ENCODE results near the gene SERAC1.

SERAC1 gene

DNA sequence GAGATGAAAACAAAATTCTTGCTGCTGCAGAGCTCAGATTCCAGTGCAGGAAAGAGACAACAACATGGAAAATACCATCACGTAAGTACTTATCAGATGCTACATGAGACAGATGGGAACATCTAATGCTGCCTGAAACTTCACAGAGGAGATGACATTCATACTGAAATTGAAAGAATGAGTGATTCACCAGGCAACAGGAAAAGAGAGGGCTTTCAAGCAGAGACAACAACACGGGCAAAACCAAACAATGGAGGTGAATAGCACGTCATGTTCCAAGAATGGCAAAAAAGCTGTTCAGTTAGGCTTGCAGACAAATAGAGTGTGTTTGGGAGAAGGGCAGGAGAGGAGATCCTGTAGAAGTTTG lies 39.3 kb upstream of the SERAC1 start:
- Histone ChIP-seq H3K4me3 (replicated peaks; ENCODE audit: insufficient read depth, low read length) (no peak overlapping the region), H3K27me3 (ENCODE audit: insufficient read depth, poor library complexity, severe bottlenecking) (peaks cover 8% of the 10 kb centered on the region), H3K27ac (replicated peaks) (no peak overlapping the region)
- TF ChIP-seq GABPA (IDR thresholded peaks at IDR 0.05; ENCODE audit: low read depth) (no peak), POLR2AphosphoS5 (IDR thresholded peaks at IDR 0.05; ENCODE audit: low read depth) (no peak), SPI1 (IDR thresholded peaks at IDR 0.05; ENCODE audit: borderline replicate concordance, low read depth) (no peak)
- TF ChIP-seq, protein P1, sequence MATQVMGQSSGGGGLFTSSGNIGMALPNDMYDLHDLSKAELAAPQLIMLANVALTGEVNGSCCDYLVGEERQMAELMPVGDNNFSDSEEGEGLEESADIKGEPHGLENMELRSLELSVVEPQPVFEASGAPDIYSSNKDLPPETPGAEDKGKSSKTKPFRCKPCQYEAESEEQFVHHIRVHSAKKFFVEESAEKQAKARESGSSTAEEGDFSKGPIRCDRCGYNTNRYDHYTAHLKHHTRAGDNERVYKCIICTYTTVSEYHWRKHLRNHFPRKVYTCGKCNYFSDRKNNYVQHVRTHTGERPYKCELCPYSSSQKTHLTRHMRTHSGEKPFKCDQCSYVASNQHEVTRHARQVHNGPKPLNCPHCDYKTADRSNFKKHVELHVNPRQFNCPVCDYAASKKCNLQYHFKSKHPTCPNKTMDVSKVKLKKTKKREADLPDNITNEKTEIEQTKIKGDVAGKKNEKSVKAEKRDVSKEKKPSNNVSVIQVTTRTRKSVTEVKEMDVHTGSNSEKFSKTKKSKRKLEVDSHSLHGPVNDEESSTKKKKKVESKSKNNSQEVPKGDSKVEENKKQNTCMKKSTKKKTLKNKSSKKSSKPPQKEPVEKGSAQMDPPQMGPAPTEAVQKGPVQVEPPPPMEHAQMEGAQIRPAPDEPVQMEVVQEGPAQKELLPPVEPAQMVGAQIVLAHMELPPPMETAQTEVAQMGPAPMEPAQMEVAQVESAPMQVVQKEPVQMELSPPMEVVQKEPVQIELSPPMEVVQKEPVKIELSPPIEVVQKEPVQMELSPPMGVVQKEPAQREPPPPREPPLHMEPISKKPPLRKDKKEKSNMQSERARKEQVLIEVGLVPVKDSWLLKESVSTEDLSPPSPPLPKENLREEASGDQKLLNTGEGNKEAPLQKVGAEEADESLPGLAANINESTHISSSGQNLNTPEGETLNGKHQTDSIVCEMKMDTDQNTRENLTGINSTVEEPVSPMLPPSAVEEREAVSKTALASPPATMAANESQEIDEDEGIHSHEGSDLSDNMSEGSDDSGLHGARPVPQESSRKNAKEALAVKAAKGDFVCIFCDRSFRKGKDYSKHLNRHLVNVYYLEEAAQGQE (IDR thresholded peaks at IDR 0.05; ENCODE audit: insufficient replicate concordance, low read depth): no peak
- TF ChIP-seq, protein P2, sequence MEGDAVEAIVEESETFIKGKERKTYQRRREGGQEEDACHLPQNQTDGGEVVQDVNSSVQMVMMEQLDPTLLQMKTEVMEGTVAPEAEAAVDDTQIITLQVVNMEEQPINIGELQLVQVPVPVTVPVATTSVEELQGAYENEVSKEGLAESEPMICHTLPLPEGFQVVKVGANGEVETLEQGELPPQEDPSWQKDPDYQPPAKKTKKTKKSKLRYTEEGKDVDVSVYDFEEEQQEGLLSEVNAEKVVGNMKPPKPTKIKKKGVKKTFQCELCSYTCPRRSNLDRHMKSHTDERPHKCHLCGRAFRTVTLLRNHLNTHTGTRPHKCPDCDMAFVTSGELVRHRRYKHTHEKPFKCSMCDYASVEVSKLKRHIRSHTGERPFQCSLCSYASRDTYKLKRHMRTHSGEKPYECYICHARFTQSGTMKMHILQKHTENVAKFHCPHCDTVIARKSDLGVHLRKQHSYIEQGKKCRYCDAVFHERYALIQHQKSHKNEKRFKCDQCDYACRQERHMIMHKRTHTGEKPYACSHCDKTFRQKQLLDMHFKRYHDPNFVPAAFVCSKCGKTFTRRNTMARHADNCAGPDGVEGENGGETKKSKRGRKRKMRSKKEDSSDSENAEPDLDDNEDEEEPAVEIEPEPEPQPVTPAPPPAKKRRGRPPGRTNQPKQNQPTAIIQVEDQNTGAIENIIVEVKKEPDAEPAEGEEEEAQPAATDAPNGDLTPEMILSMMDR (IDR thresholded peaks at IDR 0.05; ENCODE audit: insufficient read depth, low read length): no peak
- DNase-seq (ENCODE audit: low read depth in 1 of 2, low spot score in 1 of 2): no peak

DNA sequence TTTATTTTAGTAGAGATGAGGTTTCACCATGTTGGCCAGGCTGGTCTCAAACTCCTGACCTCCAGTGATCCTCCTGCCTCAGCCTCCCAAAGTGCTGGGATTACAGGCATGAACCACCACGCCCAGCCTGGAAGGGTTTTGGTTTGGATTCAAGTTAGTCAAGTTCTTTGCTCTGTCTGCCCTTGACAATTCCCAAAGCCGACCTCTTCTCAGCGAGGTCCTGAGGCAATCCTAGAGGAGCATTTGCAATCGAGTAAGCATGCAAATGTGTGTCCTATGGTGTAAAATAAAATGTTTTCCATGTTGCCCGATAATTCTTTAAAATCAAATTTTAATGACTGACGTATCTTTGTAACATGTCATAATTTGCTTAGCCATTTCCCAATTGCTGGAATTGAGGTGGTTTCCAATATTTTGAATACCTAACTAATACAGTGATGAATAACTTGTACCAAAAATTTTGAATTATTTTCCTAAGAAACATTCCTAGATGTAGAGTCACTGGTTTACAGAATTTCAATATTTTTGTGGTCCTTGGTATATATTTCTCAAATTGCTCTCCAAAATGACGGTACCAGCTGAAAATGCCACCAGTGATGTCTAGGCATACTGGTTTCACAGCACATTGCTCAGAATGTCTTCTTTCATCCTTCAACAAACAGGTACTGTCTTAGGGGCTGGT lies 38.8 kb upstream of the SERAC1 start:
- Histone ChIP-seq H3K4me3 (replicated peaks; ENCODE audit: insufficient read depth, low read length) (no peak overlapping the region), H3K27me3 (ENCODE audit: insufficient read depth, poor library complexity, severe bottlenecking) (peaks cover 8% of the 10 kb centered on the region), H3K27ac (replicated peaks) (no peak overlapping the region)
- TF ChIP-seq, protein P1 (IDR thresholded peaks at IDR 0.05; ENCODE audit: insufficient replicate concordance, low read depth): no peak
- TF ChIP-seq, protein P2 (IDR thresholded peaks at IDR 0.05; ENCODE audit: insufficient read depth, low read length): no peak
- no peak for TF ChIP-seq GABPA (IDR thresholded peaks at IDR 0.05; ENCODE audit: low read depth)
- no peak for TF ChIP-seq SPI1 (IDR thresholded peaks at IDR 0.05; ENCODE audit: borderline replicate concordance, low read depth)
- TF ChIP-seq POLR2AphosphoS5 (IDR thresholded peaks at IDR 0.05; ENCODE audit: low read depth): no peak
- DNase-seq (ENCODE audit: low read depth in 1 of 2, low spot score in 1 of 2): no peak

DNA sequence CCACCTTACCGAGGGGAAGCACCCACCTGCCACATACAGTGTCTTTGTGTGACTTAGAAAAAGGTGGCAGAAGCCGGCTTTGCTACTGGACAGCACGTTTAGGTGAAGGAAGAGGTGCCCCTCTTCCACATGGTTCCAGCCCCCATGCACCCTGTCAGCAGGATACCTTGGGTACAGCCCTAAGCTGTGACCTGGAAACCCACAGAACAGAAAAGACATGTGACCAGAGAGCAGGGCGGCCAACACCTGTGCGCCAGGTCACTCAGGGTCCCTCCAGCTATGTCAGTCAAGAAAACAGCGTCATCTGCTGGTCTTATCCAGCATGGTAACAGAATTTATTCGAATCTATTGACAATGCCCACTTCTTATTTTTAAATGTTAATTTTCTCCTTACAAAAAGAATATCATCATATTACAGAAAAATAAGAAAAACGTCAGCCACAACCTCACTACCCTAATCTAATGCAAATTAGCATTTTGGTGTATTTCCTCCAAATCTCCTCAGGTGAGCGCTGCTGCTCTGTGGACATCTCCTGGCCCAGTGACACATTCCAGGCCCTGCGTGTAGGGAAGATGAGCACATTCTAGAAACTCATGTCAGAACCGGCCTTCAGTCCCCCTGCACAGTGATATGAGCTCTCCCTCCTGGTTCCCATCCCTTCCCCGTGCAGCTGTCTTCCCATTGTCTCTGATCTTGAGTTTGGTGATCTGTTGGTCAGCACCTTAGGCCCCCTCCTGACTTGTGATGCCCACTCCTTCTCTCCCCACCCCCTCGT lies 37.3 kb upstream of the SERAC1 start:
- DNase-seq (ENCODE audit: low read depth in 1 of 2, low spot score in 1 of 2): no peak

More for the DNA sequence above, 37.3 kb upstream of the SERAC1 start:
- TF ChIP-seq, protein P1 (IDR thresholded peaks at IDR 0.05; ENCODE audit: insufficient replicate concordance, low read depth): no peak
- TF ChIP-seq SPI1 (IDR thresholded peaks at IDR 0.05; ENCODE audit: borderline replicate concordance, low read depth): no peak
- TF ChIP-seq, protein P2 (IDR thresholded peaks at IDR 0.05; ENCODE audit: insufficient read depth, low read length): no peak
- Histone ChIP-seq H3K4me3 (replicated peaks; ENCODE audit: insufficient read depth, low read length) (no peak overlapping the region), H3K27me3 (ENCODE audit: insufficient read depth, poor library complexity, severe bottlenecking) (peaks cover 8% of the 10 kb centered on the region), H3K27ac (replicated peaks) (no peak overlapping the region)

All from HL-60 (cell line).